HepG2 (cell line): ENCODE results near the gene CSNK1D. TPM values are rescaled to one million over a fixed set of nuclear protein-coding genes. Genes with fewer than 3 reads are reported as not detected.

Experiments
- ATM ChIP-seq: fragments of 450-650 bp; IDR thresholded peaks from 2 replicates; pipeline ENCODE4 v1.7.1; 2017; ENCODE audit warnings: mild to moderate bottlenecking, borderline replicate concordance
- CREM ChIP-seq, 2 experiments: sonication (generic) in 1 of 2; formaldehyde crosslinking in 1 of 2; IDR thresholded peaks; 2 replicates each; pipeline versions ENCODE4 v1.4.0 to v1.6.1; 2016 to 2020; ENCODE audit warnings: antibody characterized with exemption in 1 of 2, mild to moderate bottlenecking in 1 of 2, missing genetic modification reagents in 1 of 2
- FOXK2 ChIP-seq: fragments of 450-650 bp; IDR thresholded peaks from 2 replicates; pipeline ENCODE4 v1.6.1; 2016
- GABPB1 ChIP-seq: IDR thresholded peaks from 2 replicates; pipeline ENCODE4 v1.6.1; 2016; ENCODE audit warnings: mild to moderate bottlenecking, missing genetic modification reagents, moderate library complexity, missing compliant biosample characterization
- HDAC1 ChIP-seq: sonication (generic); formaldehyde crosslinking; IDR thresholded peaks from 2 replicates; pipeline ENCODE4 v1.5.1; 2020; ENCODE audit warnings: mild to moderate bottlenecking, missing genetic modification reagents
- HNRNPL ChIP-seq: fragments of 200-400 bp; formaldehyde crosslinking; IDR thresholded peaks from 2 replicates; pipeline ENCODE4 v1.6.1; 2017; ENCODE audit warnings: mild to moderate bottlenecking, low read depth, low read length
- JDP2 ChIP-seq: sonication (generic); formaldehyde crosslinking; IDR thresholded peaks from 2 replicates; pipeline ENCODE4 v1.8.1; 2022; ENCODE audit warnings: missing genetic modification reagents, borderline replicate concordance
- MIER3 ChIP-seq: IDR thresholded peaks from 2 replicates; pipeline ENCODE4 v1.6.1; 2016; ENCODE audit warnings: missing compliant biosample characterization, borderline replicate concordance
- MIXL1 ChIP-seq: IDR thresholded peaks from 2 replicates; pipeline ENCODE4 v1.6.1; 2016
- PATZ1 ChIP-seq: sonication (generic); formaldehyde crosslinking; IDR thresholded peaks from 2 replicates; pipeline ENCODE4 v1.4.0; 2020; ENCODE audit warnings: missing genetic modification reagents
- TBX2 ChIP-seq: sonication (generic); formaldehyde crosslinking; IDR thresholded peaks from 2 replicates; pipeline ENCODE4 v1.5.0; 2020; ENCODE audit warnings: missing genetic modification reagents, mild to moderate bottlenecking, borderline replicate concordance
- TEF ChIP-seq: sonication (generic); formaldehyde crosslinking; IDR thresholded peaks from 2 replicates; pipeline ENCODE4 v1.5.0; 2020; ENCODE audit warnings: missing genetic modification reagents
- ZBTB3 ChIP-seq: sonication (generic); formaldehyde crosslinking; IDR thresholded peaks from 2 replicates; pipeline ENCODE4 v1.4.0; 2020; ENCODE audit warnings: low read depth, mild to moderate bottlenecking, moderate library complexity, missing genetic modification reagents, borderline replicate concordance
- ZNF407 ChIP-seq: sonication (generic); formaldehyde crosslinking; IDR thresholded peaks from one replicate; pipeline ENCODE4 v1.5.1; 2020; ENCODE audit warnings: mild to moderate bottlenecking, missing genetic modification reagents; ENCODE audit errors: not compliant biosample characterization
- ZNF816 ChIP-seq: sonication (generic); formaldehyde crosslinking; IDR thresholded peaks from 2 replicates; pipeline ENCODE4 v1.8.0; 2022; ENCODE audit warnings: missing genetic modification reagents, mild to moderate bottlenecking, borderline replicate concordance
- polyA plus RNA-seq, 8 experiments: library from polyadenylated mRNA; depleted of rRNA in 3 of 8; stranded (reverse) in 7 of 8; unstranded in 1 of 8; fragments of >200 nt; fragmentation: Illumina TruSeq in 4 of 8; extraction: Trizol in 4 of 8; gene quantifications; 2 replicates each; pipeline versions ENCODE4 v1.2.1 to v1.2.3, GENCODE V29; 2011 to 2016; ENCODE audit warnings: low read depth in 4 of 8, missing spikeins in 1 of 8, mixed read lengths in 1 of 8; ENCODE audit not compliant: insufficient read depth in 1 of 8
- total RNA-seq, 5 experiments: library from RNA; depleted of rRNA; stranded (reverse); fragments of >200 nt; fragmentation: Illumina TruSeq; extraction: Trizol; gene quantifications; 2 replicates each; pipeline ENCODE4 v1.2.3, GENCODE V29; 2016; ENCODE audit warnings: low read depth in 1 of 5
- TF ChIP-seq, protein P1 (sequence below): sonication (generic); formaldehyde crosslinking; IDR thresholded peaks from 2 replicates; pipeline ENCODE4 v1.5.0; 2020; ENCODE audit warnings: missing genetic modification reagents, mild to moderate bottlenecking, borderline replicate concordance

The CSNK1D gene
- total and polyA plus RNA-seq, 2 of the 13 experiments (the other 11 are each of a cell fraction or from before 2014, with no cell fraction given): 31.5 to 128 TPM

DNA sequence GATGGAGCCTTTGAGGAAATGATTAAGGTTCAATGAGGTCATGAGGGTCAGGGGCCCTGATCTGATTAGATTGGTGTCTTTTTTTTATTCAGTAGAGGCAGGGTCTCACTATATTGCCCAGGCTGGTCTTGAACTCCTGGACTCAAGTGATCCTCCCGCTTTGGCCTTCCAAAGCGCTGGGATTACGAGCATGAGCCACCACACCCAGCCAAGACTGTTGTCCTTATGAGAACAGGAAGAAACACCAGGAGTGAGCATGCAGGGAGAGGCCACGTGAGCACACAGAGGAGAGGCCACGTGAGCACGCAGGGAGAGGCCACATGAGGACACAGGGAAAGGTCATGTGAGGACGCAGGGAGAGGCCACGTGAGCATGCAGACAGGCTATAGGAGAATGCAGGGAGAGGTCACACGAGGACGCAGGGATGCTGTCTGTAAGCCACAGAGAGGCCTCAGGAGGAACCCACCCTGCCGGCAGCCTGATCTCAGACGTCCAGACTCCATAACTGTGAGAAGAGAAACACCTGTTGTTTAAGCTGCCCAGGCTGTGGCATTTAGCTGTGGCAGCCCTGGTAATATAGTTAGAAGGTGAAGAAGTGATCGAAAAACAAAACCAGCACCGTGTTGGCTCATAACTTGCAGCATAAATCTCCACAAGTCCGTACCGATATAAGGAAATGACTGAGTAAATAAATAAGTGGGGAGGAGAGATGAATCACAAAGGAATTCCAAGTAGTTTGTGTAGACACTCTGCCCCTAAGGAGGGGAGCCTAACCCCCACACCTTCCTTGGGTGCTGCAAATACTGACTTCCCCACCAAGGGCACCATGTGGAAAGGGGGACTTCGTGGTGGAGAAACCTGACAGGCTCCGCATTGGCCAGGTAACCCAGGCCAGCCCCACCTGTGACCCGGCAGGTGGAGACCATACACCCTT is 14.6 kb upstream of the CSNK1D start (continued):
- peak; percentile 63 for TF ChIP-seq PATZ1 (CRISPR knock-in tag)
- peak; percentile 83 for TF ChIP-seq GABPB1 (CRISPR knock-in tag)
- TF ChIP-seq ZNF407 (CRISPR knock-in tag): no peak
- TF ChIP-seq HDAC1: peak; percentile 96
- peak; percentile 96 for TF ChIP-seq FOXK2
- peak; percentile 99 for TF ChIP-seq MIER3 (CRISPR knock-in tag)
- TF ChIP-seq TBX2: peak; percentile 83; the same call in 1 of the 2 replicates
- no peak for TF ChIP-seq HNRNPL
- TF ChIP-seq ATM: no peak
- peak; percentile 76 for TF ChIP-seq CREM (IDR thresholded peaks at IDR 0.05)
- TF ChIP-seq CREM (CRISPR knock-in tag; IDR thresholded peaks at IDR 0.05): no peak
- TF ChIP-seq, protein P1, sequence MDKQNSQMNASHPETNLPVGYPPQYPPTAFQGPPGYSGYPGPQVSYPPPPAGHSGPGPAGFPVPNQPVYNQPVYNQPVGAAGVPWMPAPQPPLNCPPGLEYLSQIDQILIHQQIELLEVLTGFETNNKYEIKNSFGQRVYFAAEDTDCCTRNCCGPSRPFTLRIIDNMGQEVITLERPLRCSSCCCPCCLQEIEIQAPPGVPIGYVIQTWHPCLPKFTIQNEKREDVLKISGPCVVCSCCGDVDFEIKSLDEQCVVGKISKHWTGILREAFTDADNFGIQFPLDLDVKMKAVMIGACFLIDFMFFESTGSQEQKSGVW (CRISPR knock-in tag): no peak; the same call in 1 of the 2 replicates
- TF ChIP-seq ZBTB3 (CRISPR knock-in tag): no peak
- TF ChIP-seq MIXL1 (CRISPR knock-in tag): peak; percentile 83
- no peak for TF ChIP-seq ZNF816 (CRISPR knock-in tag)
- TF ChIP-seq TEF (CRISPR knock-in tag): no peak
- TF ChIP-seq JDP2: no peak; the same call in 1 of the 2 replicates
